GM19372 (cell line): ENCODE measurements around the gene CD28.
A peak's percentile ranks its signal among the peaks of the same experiment; 100 is the strongest.
"Not testable (repeated sequence)": the region's sequence is repeated elsewhere in the genome, so short reads cannot be mapped to it uniquely, and the experiment has no call there.

Experiments
- ATAC-seq: cut with Tn5 transposase; IDR thresholded peaks from one replicate; pipeline ENCODE4 v1.9.1; 2021; ENCODE audit warnings: mild to moderate bottlenecking, low read depth, moderate library complexity; ENCODE audit not compliant: unreplicated experiment

The CD28 gene

GRCh38 chr2:203779477-203780073 is 73.1 kb downstream of the CD28 start:
- not testable (repeated sequence) for ATAC-seq

DNA sequence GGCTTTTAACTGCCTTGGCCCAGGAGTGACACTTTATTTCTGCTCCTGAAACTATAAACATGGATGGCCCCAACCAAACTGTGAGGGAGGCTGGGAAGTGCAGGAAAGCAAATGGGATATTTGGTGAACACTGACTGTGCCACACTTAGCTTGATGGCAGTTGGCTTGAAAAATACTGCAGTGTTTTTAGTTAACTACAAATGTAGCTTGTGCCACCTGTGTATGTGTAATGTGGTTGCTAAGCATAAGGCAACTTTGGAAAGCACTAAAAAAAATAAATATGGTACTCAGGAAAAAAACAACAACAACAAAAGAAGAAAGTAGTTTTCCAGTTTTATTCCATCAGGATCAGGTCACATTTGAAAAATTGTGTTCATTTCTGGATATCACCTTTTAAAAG is 73.8 kb downstream of the CD28 start:
- ATAC-seq, result no peak

- no peak for ATAC-seq
Observed at GRCh38 chr2:203781151-203781550, 74.7 kb downstream of the CD28 start.

DNA sequence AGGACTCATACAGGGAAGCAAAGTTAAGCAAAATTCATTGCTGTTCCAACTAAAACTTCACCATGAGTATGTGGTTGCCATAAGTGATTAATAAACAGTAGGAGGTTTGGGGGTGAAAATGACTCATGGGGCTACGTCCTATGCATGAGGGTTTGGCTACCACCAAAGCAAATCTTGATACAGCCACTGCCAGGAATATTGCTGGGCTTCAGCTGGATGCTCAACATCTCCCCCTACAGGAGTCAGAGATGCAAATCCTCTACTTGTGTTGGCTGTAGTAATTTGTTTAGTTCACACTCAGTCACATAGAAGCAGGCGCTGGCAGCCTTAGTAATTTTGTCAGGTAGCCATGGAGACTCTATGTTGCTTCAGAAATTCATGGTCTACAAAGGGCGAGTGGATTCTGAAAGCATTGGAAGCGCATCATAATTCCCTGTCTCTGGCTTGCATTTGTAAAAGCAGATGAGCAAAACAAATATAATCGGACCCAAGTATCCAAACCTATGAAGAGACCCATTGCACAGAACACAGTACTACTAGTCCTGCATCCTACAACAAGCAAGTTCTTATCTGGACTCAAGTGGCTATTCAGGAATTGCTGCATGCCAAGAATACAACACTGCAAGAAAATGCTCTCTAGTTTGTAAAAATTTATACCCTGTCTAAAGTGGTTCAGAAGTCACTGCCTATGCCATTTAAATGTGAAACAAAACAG is 76.0 kb downstream of the CD28 start:
- peak; percentile 65 for ATAC-seq

GRCh38 chr2:203783496-203784203 is 77.2 kb downstream of the CD28 start:
- ATAC-seq, result no peak

DNA sequence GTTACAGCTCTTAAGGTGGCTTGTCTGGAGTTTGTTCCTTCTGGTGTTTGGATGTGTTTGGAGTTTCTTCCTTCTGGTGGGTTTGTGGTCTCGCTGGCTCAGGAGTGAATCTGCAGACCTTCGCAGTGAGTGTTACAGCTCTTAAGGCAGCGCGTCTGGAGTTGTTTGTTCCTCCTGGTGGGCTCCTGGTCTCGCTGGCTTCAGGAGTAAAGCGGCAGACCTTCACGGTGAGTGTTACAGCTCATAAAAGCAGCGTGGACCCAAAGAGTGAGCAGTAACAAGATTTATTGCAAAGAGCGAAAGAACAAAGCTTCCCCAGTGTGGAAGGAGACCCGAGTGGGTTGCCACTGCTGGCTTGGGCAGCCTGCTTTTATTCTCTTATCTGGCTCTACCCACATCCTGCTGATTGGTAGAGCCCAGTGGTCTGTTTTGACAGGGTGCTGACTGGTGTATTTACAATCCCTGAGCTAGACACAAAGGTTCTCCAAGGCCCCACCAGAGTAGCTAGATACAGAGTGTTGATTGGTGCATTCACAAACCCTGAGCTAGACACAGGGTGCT is 78.4 kb downstream of the CD28 start:
- ATAC-seq, result not testable (repeated sequence)

GRCh38 chr2:203785391-203786110 is 79.1 kb downstream of the CD28 start:
- not testable (repeated sequence) for ATAC-seq

DNA sequence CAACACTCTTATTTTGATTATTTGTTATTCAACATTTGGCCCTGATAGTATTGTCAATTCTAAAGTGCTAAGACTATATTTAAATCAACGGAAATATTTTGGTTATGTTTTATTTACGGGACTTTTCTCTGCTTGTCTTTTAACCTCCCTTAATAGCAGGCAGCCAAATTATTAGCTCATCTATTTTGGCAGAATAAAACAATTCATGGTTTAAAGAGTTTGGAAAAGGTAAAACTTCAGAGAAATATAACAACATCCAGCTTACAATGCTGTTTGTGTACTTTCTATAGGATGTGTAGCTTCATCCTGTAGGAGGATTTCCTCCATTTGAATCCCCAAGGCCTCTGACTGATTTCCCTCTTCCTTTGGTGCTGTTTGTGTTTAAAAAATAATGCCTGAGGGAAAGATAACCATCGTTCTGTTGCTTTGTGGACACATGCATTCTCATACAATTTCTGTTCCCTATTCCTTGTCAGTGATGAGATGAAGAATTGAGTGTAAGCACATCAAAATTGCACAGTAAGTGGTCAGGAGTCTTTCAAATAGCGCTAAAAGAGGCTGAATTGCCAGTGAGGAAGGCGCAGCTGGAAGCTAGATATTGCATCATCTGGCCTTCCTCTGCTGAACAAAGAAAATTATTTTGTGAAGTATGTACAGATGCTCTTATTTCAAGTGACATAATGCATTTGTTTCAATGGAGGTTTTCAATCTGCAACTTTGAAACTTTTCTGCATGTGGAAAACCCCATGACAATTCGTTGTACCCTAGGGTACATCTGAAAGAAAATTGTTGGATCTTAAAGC is 80.3 kb downstream of the CD28 start:
- no peak for ATAC-seq

DNA sequence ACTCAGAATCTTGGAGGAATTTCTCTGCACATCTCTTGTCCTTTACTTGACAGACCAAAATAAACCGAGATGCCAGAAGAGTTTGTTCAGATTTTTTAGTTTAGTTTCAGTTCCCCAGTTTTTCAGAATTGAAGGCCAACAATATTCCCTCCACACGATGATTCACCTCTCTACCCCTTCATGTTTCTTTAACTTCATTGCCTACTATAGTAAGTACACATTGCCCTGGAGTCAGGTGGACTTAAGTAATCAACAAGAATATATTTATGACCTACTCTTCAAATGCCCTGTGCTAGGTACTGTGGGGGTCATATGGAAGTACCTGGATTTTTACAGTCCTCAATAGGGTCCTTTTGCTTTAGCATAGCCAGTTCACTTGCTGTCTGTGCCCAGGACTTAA is 81.5 kb downstream of the CD28 start:
- ATAC-seq, result no peak
